Camera-type eye (tissue), 1 donor: ENCODE data around the gene SCT. TPM values are rescaled to one million over a fixed set of nuclear protein-coding genes. Genes with fewer than 3 reads are reported as not detected.

Experiments used
- total RNA-seq: library from RNA; depleted of rRNA; stranded (reverse); fragments of >200 nt; gene quantifications from one replicate; pipeline ENCODE4 v1.2.3, GENCODE V29; 2014

Gene SCT
- not detected for total RNA-seq

GRCh38 chr11:626475-627307 is at the start of gene SCT:
SCT (minus strand) TSS chr11:627181; CDS start chr11:627143, 38 bp downstream.

GRCh38 chr11:636511-637332 is 9.7 kb upstream of the SCT start, which contains the start of gene DRD4:
DRD4 (plus strand) TSS chr11:637269; CDS start chr11:637305, 36 bp downstream.

GRCh38 chr11:624705-625635 is 2.0 kb downstream of the SCT start, which contains the start of gene CDHR5:
CDHR5 (minus strand) TSS chr11:624955; CDS start chr11:624902, 53 bp downstream.

DNA sequence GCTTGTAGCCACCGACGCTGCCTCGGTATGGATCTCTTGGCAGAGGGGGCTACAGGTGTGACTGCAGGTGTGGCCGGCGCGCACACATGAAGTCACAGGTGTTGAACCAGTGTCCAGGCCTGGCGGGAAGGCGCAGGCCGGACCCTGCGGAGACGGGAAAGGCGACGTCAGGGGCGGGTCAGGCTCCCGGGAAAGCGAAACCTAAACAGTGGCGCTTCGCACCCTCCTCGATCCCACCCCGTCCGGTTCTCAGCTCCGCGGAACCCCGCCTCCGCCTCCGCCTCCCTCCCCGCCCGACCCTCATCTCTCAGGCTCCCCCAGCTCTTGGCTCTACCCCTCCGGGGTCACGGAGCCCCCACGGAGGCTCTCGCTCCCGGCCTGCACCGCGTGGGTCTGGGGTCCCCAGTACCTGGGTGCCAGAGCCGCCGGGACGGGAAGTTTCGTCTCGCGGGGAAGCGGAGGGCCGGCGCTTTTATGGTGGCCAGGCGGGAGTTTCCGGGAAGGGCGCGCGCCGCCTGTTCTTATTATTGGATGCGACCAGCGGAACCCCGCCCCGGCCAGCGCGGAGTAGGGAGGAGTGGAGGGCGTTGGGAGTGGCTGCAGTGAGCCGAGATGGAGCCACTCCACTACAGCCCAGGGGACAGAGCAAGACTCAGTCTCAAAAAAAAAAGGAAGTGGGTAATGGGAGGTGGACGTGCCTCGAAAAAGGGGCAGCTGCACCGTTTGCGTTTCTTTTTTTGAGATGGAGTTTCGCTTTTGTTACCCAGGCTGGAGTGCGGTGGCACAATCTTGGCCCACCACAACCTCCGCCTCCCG is 11.3 kb downstream of the SCT start, which contains the start of gene IRF7:
IRF7 (minus strand) TSS at position 447 of the 816 bp plus-strand sequence. CDS start 586 bp downstream, outside the sequence.

Other genes with a start within 250 kb of the SCT start
- gene PKP3, start 233.0 kb downstream of the SCT start, total RNA-seq = 5.5 TPM
- gene SIGIRR, start 212.2 kb downstream of the SCT start, total RNA-seq = 13.3 TPM
- gene ANO9, start 185.2 kb downstream of the SCT start, total RNA-seq = 1.4 TPM
- gene PTDSS2, start 176.9 kb downstream of the SCT start, total RNA-seq = 36.4 TPM
- gene RNH1, start 119.9 kb downstream of the SCT start, total RNA-seq = 116 TPM
- 26.4 TPM for gene HRAS, start 91.6 kb downstream of the SCT start, total RNA-seq
- 1.2 TPM for gene LRRC56, start 89.7 kb downstream of the SCT start, total RNA-seq
- gene LMNTD2, start 66.4 kb downstream of the SCT start, total RNA-seq = 0.33 TPM
- 10.8 TPM for gene RASSF7, start 66.2 kb downstream of the SCT start, total RNA-seq
- 34.7 TPM for gene PHRF1, start 50.7 kb downstream of the SCT start, total RNA-seq
- 12.1 TPM for gene IRF7, start 11.2 kb downstream of the SCT start, total RNA-seq
- gene CDHR5, start 2.2 kb downstream of the SCT start, total RNA-seq = 0.88 TPM
- 1.2 TPM for gene DRD4, start 10.1 kb upstream of the SCT start, total RNA-seq
- gene DEAF1, start 68.0 kb upstream of the SCT start, total RNA-seq = 31.4 TPM
- gene TMEM80, start 68.6 kb upstream of the SCT start, total RNA-seq = 18.5 TPM
- 14.1 TPM for gene EPS8L2, start 79.0 kb upstream of the SCT start, total RNA-seq
- 91.0 TPM for gene TALDO1, start 120.3 kb upstream of the SCT start, total RNA-seq
- gene GATD1, start 150.3 kb upstream of the SCT start, total RNA-seq = 42.8 TPM
- gene CEND1, start 162.9 kb upstream of the SCT start, total RNA-seq = 6.4 TPM
- gene SLC25A22, start 171.1 kb upstream of the SCT start, total RNA-seq = 27.7 TPM
- 17.8 TPM for gene PIDD1, start 178.1 kb upstream of the SCT start, total RNA-seq
- 169 TPM for gene RPLP2, start 182.8 kb upstream of the SCT start, total RNA-seq
- 28.0 TPM for gene PNPLA2, start 191.7 kb upstream of the SCT start, total RNA-seq
- 9.5 TPM for gene CRACR2B, start 200.7 kb upstream of the SCT start, total RNA-seq
- 149 TPM for gene CD151, start 205.8 kb upstream of the SCT start, total RNA-seq
- gene POLR2L, start 215.3 kb upstream of the SCT start, total RNA-seq = 23.9 TPM
- gene TSPAN4, start 215.7 kb upstream of the SCT start, total RNA-seq = 62.2 TPM